SK-N-SH (cell line): ENCODE measurements around the gene URM1. TPM values are rescaled to one million over a fixed set of nuclear protein-coding genes. Genes with fewer than 3 reads are reported as not detected.

Experiments used
- CTCF ChIA-PET: fragments of 300-600, 350-600 bp; formaldehyde crosslinking; extraction: SDS; loops from one replicate; lab custom pipeline; 2021; lab: Yijun Ruan, JAX
- POLR2A ChIA-PET: fragments of 350-600 bp; sonication (Branson Sonifier 250); formaldehyde crosslinking; extraction: SDS; loops from one replicate; lab custom pipeline; 2020; ENCODE audit warnings: antibody characterized with exemption, inconsistent platforms; lab: Yijun Ruan, JAX
- DNase-seq: peaks from one replicate; pipeline ENCODE4 v3.0.0; 2012
- H2AFZ ChIP-seq: fragments of 200-600 bp; sonication (generic); 2 replicates; pipeline ENCODE4 v1.8.1; 2016; ENCODE audit warnings: antibody characterized with exemption, mild to moderate bottlenecking, low read depth
- H3F3A ChIP-seq: fragments of 200-600 bp; sonication (generic); replicated peaks from 2 replicates; pipeline ENCODE3; 2016; ENCODE audit warnings: antibody characterized with exemption, mild to moderate bottlenecking; ENCODE audit not compliant: insufficient read depth
- H3K27ac ChIP-seq, 2 experiments: fragments of 200-500 bp in 1 of 2; fragments of 200-600 bp in 1 of 2; sonication (Bioruptor generic) in 1 of 2; sonication (generic), shearing (Covaris generic) in 1 of 2; 2 replicates each; pipeline versions ENCODE4 v1.5.1 to v1.6.1; 2014 to 2016; ENCODE audit warnings: low read depth in 2 of 2, inconsistent platforms in 1 of 2, low read length in 1 of 2, mild to moderate bottlenecking in 1 of 2, mixed read lengths in 1 of 2
- H3K27me3 ChIP-seq: fragments of 200-600 bp; sonication (generic), shearing (Covaris generic); 2 replicates; pipeline ENCODE4 v1.6.1; 2016; ENCODE audit warnings: mixed run types; ENCODE audit not compliant: insufficient read depth
- H3K36me3 ChIP-seq, 2 experiments: fragments of 200-500 bp in 1 of 2; fragments of 200-600 bp in 1 of 2; sonication (Bioruptor generic) in 1 of 2; sonication (generic) in 1 of 2; replicated peaks in 1 of 2; 2 replicates each; pipeline versions ENCODE3 to v1.5.1; 2014 to 2016; ENCODE audit warnings: low read length in 1 of 2, mild to moderate bottlenecking in 1 of 2; ENCODE audit not compliant: insufficient read depth in 2 of 2, control insufficient read depth in 1 of 2
- H3K4me1 ChIP-seq, 2 experiments: fragments of 200-500 bp in 1 of 2; fragments of 200-600 bp in 1 of 2; sonication (Bioruptor generic) in 1 of 2; sonication (generic), shearing (Covaris generic) in 1 of 2; 2 replicates each; pipeline versions ENCODE4 v1.5.1 to v1.6.1; 2014 to 2016; ENCODE audit warnings: low read depth in 1 of 2, low read length in 1 of 2, mixed run types in 1 of 2; ENCODE audit not compliant: insufficient read depth in 2 of 2, control insufficient read depth in 1 of 2
- H3K4me2 ChIP-seq: fragments of 200-600 bp; sonication (generic), shearing (Covaris generic); 2 replicates; pipeline ENCODE4 v1.6.1; 2017; ENCODE audit warnings: mixed run types
- H3K4me3 ChIP-seq, 2 experiments: fragments of 200-500 bp in 1 of 2; fragments of 200-600 bp in 1 of 2; sonication (Bioruptor generic) in 1 of 2; sonication (generic), shearing (Covaris generic) in 1 of 2; 2 replicates each; pipeline versions ENCODE4 v1.5.1 to v1.8.1; 2014 to 2016; ENCODE audit warnings: low read depth in 2 of 2, inconsistent platforms in 1 of 2, low read length in 1 of 2, mild to moderate bottlenecking in 1 of 2, mixed read lengths in 1 of 2, moderate library complexity in 1 of 2
- H3K79me2 ChIP-seq: fragments of 200-600 bp; sonication (generic); 2 replicates; pipeline ENCODE4 v1.8.1; 2017; ENCODE audit warnings: mild to moderate bottlenecking; ENCODE audit not compliant: insufficient read depth
- H3K9ac ChIP-seq: fragments of 200-600 bp; sonication (generic); 2 replicates; pipeline ENCODE4 v1.6.1; 2017; ENCODE audit warnings: mixed run types
- H3K9me2 ChIP-seq: fragments of 200-600 bp; sonication (generic); 2 replicates; pipeline ENCODE4 v1.6.1; 2017; ENCODE audit warnings: mixed run types
- H3K9me3 ChIP-seq: fragments of 200-600 bp; sonication (generic); 2 replicates; pipeline ENCODE4 v1.6.1; 2017; ENCODE audit warnings: mixed run types, mild to moderate bottlenecking, moderate library complexity
- H4K20me1 ChIP-seq: fragments of 200-600 bp; sonication (generic); 2 replicates; pipeline ENCODE4 v1.6.1; 2017; ENCODE audit warnings: mild to moderate bottlenecking, mixed run types; ENCODE audit not compliant: insufficient read depth
- JUND ChIP-seq: IDR thresholded peaks from 2 replicates; pipeline ENCODE4 v1.4.0; 2012
- MXI1 ChIP-seq: IDR thresholded peaks from 2 replicates; pipeline ENCODE4 v1.6.1; 2012; ENCODE audit warnings: mild to moderate bottlenecking, low read depth, low read length, improper control_type of control experiment
- RFX5 ChIP-seq: IDR thresholded peaks from 2 replicates; pipeline ENCODE4 v1.6.1; 2012; ENCODE audit warnings: mild to moderate bottlenecking, improper control_type of control experiment, low read length
- RXRA ChIP-seq: IDR thresholded peaks from 2 replicates; pipeline ENCODE4 v1.4.0; 2012; ENCODE audit warnings: low read depth, mild to moderate bottlenecking, borderline replicate concordance
- SIN3A ChIP-seq: IDR thresholded peaks from 2 replicates; pipeline ENCODE4 v1.6.1; 2012; ENCODE audit warnings: low read depth, mild to moderate bottlenecking, low read length, moderate library complexity, borderline replicate concordance
- USF1 ChIP-seq: IDR thresholded peaks from 2 replicates; pipeline ENCODE4 v1.4.0; 2012; ENCODE audit warnings: low read depth, borderline replicate concordance
- ZBTB33 ChIP-seq: IDR thresholded peaks from 2 replicates; pipeline ENCODE4 v1.4.0; 2012; ENCODE audit warnings: low read depth, borderline replicate concordance
- WGBS: methylation state at CpG from one replicate; pipeline ENCODE4 v1.1.6; 2017; ENCODE audit warnings: low lambda C conversion rate; 5-methylcytosine and 5-hydroxymethylcytosine counted together
- polyA plus RNA-seq, 3 experiments: library from polyadenylated mRNA; depleted of rRNA; stranded (reverse); fragments of >200 nt; gene quantifications; 2 replicates each; pipeline ENCODE4 v1.2.3, GENCODE V29; 2012

Gene URM1
- polyA plus RNA-seq, 1 of the 3 experiments (the other 2 are of a cell fraction) = 58.9 TPM

DNA sequence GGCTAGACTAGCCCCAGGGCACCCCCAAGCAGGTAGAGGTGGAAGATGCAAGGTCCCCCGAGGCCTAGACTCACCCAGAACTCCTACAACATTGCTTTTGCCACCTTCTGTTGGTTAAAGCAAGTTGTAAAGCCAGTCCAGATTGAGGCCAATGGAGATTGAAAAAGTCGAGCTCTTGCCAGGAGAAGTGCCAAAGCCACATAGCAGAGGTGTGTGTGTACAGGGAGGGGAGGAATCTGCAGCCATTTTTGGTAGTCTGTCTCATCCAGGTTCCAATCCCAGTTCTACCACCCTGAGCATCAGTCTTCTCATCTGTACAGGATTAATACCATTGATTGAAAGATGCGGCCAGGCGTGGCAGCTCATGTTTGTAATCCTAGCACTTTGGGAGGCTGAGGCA lies 12.3 kb upstream of the URM1 start:
- 72% methylated on average over 4 of the region's 4 CpGs for WGBS
- Histone ChIP-seq H3F3A (peaks cover 12% of the 10 kb centered on the region), H3K9ac (no peak overlapping the region), H3K4me3 (no peak overlapping the region), H4K20me1 (no peaks in the 10 kb centered on the region), H3K4me1 (peaks cover 7 to 8% of the 10 kb centered on the region in 2 experiments; a peak in 2 of 4 replicates), H3K27ac (no peak overlapping the region), H3K4me2 (no peak overlapping the region), H3K79me2 (no peaks in the 10 kb centered on the region), H2AFZ (no peak overlapping the region), H3K36me3 (peaks cover 0 to 8% of the 10 kb centered on the region in 2 experiments), H3K9me2 (no peaks in the 10 kb centered on the region), H3K9me3 (no peaks in the 10 kb centered on the region), H3K27me3 (no peaks in the 10 kb centered on the region)
- ChIA-PET POLR2A (no interaction called here), CTCF (interaction anchor here (1.8 to 6.2 kb wide), 3 partner anchors 17 to 63 kb away, joined by 6 to 33 read pairs (median 11); no protein-coding TSS in a partner anchor)
- DNase-seq = no peak
- TF ChIP-seq JUND (no peak), ZBTB33 (no peak), MXI1 (no peak), RFX5 (no peak)

DNA sequence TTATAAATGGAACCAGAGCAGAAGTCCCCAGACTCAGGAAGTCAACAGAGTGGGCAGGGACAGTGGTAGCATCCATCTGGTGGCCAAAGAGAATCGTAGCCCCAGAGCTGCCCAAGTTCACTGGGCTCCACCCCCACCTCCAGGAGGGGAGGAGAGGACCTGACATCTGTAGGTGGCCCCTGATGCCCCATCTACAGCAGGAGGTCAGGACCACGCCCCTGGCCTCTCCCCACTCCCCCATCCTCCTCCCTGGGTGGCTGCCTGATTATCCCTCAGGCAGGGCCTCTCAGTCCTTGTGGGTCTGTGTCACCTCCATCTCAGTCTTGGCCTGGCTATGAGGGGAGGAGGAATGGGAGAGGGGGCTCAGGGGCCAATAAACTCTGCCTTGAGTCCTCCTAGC lies 10.3 kb upstream of the URM1 start:
- peaks cover 0 to 3% of the 10 kb centered on the region in 2 experiments for H3K36me3 ChIP-seq
- H3K9me3 ChIP-seq = no peaks in the 10 kb centered on the region
- ChIA-PET CTCF (interaction anchor here (1.2 to 4.0 kb wide), 9 partner anchors 11 to 78 kb away, joined by 3 to 113 read pairs (median 10); partner anchors contain the start of genes CERCAM and URM1), POLR2A (interaction anchor here (2.7 kb wide), 1 partner anchor 10 kb away, joined by 11 read pairs; the partner anchor contains the start of gene URM1)
- no peaks in the 10 kb centered on the region for H3K79me2 ChIP-seq
- WGBS = 71% methylated on average over 1 of the region's 2 CpGs
- H3K9me2 ChIP-seq = no peaks in the 10 kb centered on the region
- no peak overlapping the region for H2AFZ ChIP-seq
- TF ChIP-seq SIN3A = no peak
- TF ChIP-seq USF1 = no peak
- TF ChIP-seq RXRA = no peak
- no peak for TF ChIP-seq MXI1
- TF ChIP-seq, all 33 proteins: peak for 0
- no peak overlapping the region for H3K4me2 ChIP-seq
- H3K4me3 ChIP-seq = no peak overlapping the region
- H3K4me1 ChIP-seq = peaks cover 7 to 8% of the 10 kb centered on the region in 2 experiments; a peak in 2 of 4 replicates
- H4K20me1 ChIP-seq = no peaks in the 10 kb centered on the region
- no peak overlapping the region for H3K27ac ChIP-seq
- peaks cover 12% of the 10 kb centered on the region for H3F3A ChIP-seq
- H3K9ac ChIP-seq = no peak overlapping the region
- no peak for DNase-seq
- H3K27me3 ChIP-seq = no peaks in the 10 kb centered on the region
